Adrenal gland (tissue), 5 donors: ENCODE data around the gene PTP4A1.

Source experiments
- POLR2A ChIP-seq, 2 donors: fragments of 450-650 bp; IDR thresholded peaks; one replicate each; pipeline ENCODE4 v1.6.1; 2017; ENCODE audit warnings: antibody characterized with exemption in 2 of 2, mild to moderate bottlenecking in 2 of 2, moderate library complexity in 1 of 2
- TF ChIP-seq, protein P1 (sequence below), 6 experiments: fragments of 450-650 bp in 4 of 6; fragments of 200-600 bp in 2 of 6; sonication (generic) in 1 of 6; IDR thresholded peaks; 1 replicate in 5 of 6; 2 replicates in 1 of 6; pipeline versions ENCODE4 v1.5.1 to v1.8.0; 2016 to 2021; ENCODE audit warnings: antibody characterized with exemption in 6 of 6, mild to moderate bottlenecking in 2 of 6, moderate library complexity in 1 of 6
- donor health status: DM: no; HTN: no; CAD: no.

- TF ChIP-seq POLR2A (IDR thresholded peaks at IDR 0.05): no peak
- TF ChIP-seq, protein P1, sequence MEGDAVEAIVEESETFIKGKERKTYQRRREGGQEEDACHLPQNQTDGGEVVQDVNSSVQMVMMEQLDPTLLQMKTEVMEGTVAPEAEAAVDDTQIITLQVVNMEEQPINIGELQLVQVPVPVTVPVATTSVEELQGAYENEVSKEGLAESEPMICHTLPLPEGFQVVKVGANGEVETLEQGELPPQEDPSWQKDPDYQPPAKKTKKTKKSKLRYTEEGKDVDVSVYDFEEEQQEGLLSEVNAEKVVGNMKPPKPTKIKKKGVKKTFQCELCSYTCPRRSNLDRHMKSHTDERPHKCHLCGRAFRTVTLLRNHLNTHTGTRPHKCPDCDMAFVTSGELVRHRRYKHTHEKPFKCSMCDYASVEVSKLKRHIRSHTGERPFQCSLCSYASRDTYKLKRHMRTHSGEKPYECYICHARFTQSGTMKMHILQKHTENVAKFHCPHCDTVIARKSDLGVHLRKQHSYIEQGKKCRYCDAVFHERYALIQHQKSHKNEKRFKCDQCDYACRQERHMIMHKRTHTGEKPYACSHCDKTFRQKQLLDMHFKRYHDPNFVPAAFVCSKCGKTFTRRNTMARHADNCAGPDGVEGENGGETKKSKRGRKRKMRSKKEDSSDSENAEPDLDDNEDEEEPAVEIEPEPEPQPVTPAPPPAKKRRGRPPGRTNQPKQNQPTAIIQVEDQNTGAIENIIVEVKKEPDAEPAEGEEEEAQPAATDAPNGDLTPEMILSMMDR (IDR thresholded peaks at IDR 0.05): no peak
These were observed 38.3 kb upstream of the PTP4A1 start for GRCh38 chr6:63533952-63534351.
